Mesendoderm (in vitro differentiated cells): ENCODE results near the gene TMEM170A. TPM values are rescaled to one million over a fixed set of nuclear protein-coding genes. Genes with fewer than 3 reads are reported as not detected.

Source experiments
- DNase-seq: peaks from one replicate; pipeline ENCODE4 v3.0.0; 2013
- H2AK5ac ChIP-seq: 2 replicates; pipeline ENCODE4 v1.6.1; 2013; ENCODE audit warnings: low read length, inconsistent platforms
- H2BK120ac ChIP-seq: 2 replicates; pipeline ENCODE4 v1.6.1; 2013; ENCODE audit warnings: low read depth, mild to moderate bottlenecking, low read length, moderate library complexity, mixed read lengths
- H2BK15ac ChIP-seq: replicated peaks from 2 replicates; pipeline ENCODE4 v1.6.1; 2013; ENCODE audit warnings: low read depth, mild to moderate bottlenecking, moderate library complexity
- H2BK5ac ChIP-seq: 2 replicates; pipeline ENCODE4 v1.6.1; 2013; ENCODE audit warnings: low read length, inconsistent platforms
- H3K18ac ChIP-seq: 2 replicates; pipeline ENCODE4 v1.6.1; 2013; ENCODE audit warnings: mild to moderate bottlenecking, low read length, mixed read lengths
- H3K23ac ChIP-seq: one replicate; pipeline ENCODE4 v1.6.1; 2013; ENCODE audit warnings: low read length
- H3K27ac ChIP-seq: 2 replicates; pipeline ENCODE4 v1.5.1; 2013; ENCODE audit warnings: low read depth, mild to moderate bottlenecking, inconsistent platforms, low read length, moderate library complexity
- H3K27me3 ChIP-seq: 2 replicates; pipeline ENCODE4 v1.6.1; 2013; ENCODE audit warnings: low read length, control low read depth, mild to moderate bottlenecking, inconsistent platforms; ENCODE audit not compliant: insufficient read depth, poor library complexity
- H3K36me3 ChIP-seq: 2 replicates; pipeline ENCODE4 v1.6.1; 2013; ENCODE audit warnings: low read length, inconsistent platforms; ENCODE audit not compliant: control insufficient read depth, insufficient read depth
- H3K4ac ChIP-seq: one replicate; pipeline ENCODE4 v1.6.1; 2013; ENCODE audit warnings: low read depth, mild to moderate bottlenecking, low read length, moderate library complexity
- H3K4me1 ChIP-seq: 2 replicates; pipeline ENCODE4 v1.6.1; 2013; ENCODE audit warnings: low read depth, low read length, inconsistent platforms; ENCODE audit not compliant: control insufficient read depth
- H3K4me2 ChIP-seq: 2 replicates; pipeline ENCODE4 v1.6.1; 2013; ENCODE audit warnings: low read length
- H3K4me3 ChIP-seq: 2 replicates; pipeline ENCODE4 v1.5.1; 2013; ENCODE audit warnings: mild to moderate bottlenecking, low read length
- H3K56ac ChIP-seq: one replicate; pipeline ENCODE4 v1.6.1; 2013; ENCODE audit warnings: low read length
- H3K79me1 ChIP-seq: 2 replicates; pipeline ENCODE4 v1.6.1; 2013; ENCODE audit warnings: low read length, inconsistent platforms
- H3K79me2 ChIP-seq: 2 replicates; pipeline ENCODE4 v1.6.1; 2013; ENCODE audit warnings: mild to moderate bottlenecking, low read length; ENCODE audit not compliant: control insufficient read depth, insufficient read depth
- H3K9ac ChIP-seq: 2 replicates; pipeline ENCODE4 v1.6.1; 2013; ENCODE audit warnings: low read length, inconsistent platforms
- H4K5ac ChIP-seq: one replicate; pipeline ENCODE4 v1.6.1; 2013; ENCODE audit warnings: low read length
- H4K8ac ChIP-seq: one replicate; pipeline ENCODE4 v1.6.1; 2013; ENCODE audit warnings: low read depth, mild to moderate bottlenecking, control low read depth, low read length, moderate library complexity
- WGBS: extraction: QIAGEN DNeasy Blood & Tissue Kit; methylation state at CpG from one replicate; pipeline ENCODE4 v1.1.7; 2013; ENCODE audit warnings: low lambda C conversion rate, missing lambda C conversion rate; ENCODE audit not compliant: insufficient coverage; ENCODE audit errors: extremely low coverage; 5-methylcytosine and 5-hydroxymethylcytosine counted together
- polyA plus RNA-seq, 2 experiments: library from polyadenylated mRNA; stranded (reverse); fragments of 200-250 nt; gene quantifications; one replicate each; pipeline ENCODE4 v1.2.3, GENCODE V29; 2013

Gene TMEM170A, protein sequence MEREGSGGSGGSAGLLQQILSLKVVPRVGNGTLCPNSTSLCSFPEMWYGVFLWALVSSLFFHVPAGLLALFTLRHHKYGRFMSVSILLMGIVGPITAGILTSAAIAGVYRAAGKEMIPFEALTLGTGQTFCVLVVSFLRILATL
- polyA plus RNA-seq (2013, experiment 1 of 2): 25.7 TPM
- polyA plus RNA-seq (2013, experiment 2 of 2): 26.3 TPM

DNA sequence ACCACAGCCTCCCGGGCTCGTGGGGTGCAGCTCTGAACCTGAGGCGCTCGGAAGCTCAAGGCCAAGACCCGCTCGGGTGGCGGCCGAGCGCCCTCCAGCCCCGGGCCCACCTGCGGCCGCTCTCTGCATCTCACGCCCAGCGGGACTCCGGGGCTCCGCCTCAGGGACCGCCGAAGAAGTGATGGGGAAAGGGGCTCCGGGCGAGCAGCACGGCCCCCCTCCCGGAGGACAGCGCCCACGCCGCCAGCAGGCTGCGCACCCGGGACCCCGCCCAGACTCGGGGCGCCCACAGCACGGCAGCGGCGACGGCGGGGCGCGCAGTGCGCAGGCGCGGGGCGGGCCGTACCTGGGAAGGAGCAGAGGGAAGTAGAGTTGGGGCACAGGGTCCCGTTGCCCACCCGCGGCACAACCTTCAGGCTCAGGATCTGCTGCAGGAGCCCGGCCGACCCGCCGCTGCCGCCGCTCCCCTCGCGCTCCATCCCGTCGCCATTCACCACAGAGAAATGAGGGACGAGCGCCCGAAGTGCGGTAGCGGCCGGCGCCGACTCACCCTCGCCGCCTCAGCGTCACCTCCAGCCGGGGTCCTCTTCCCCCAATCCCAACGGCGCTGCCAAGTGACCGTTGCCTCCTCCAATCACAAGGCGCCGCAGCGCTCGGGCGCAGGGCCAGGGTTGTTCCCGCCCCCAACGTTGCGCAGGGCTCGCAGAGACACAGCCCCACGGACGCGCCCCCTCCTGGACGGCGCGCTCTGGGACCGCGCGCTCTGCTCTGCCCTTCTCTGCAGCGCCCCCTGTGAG, at the start of gene TMEM170A:
Gene TMEM170A, minus strand, starts transcription at position 568 of the 797 bp plus-strand sequence. Its CDS starts 89 bp downstream, at position 479.
- Histone ChIP-seq H3K4me2 (peak within 1 kb of the TSS; percentile 43), H3K4ac (peak within 1 kb of the TSS; percentile 83), H2AK5ac (no peak within 1 kb of the TSS), H3K4me1 (no peaks in the 10 kb centered on the region), H4K5ac (no peak within 1 kb of the TSS), H3K27ac (peak within 1 kb of the TSS; percentile 68), H3K9ac (peak within 1 kb of the TSS; percentile 97), H4K8ac (no peak within 1 kb of the TSS), H3K27me3 (no peaks in the 10 kb centered on the region), H3K23ac (peak within 1 kb of the TSS; percentile 94), H2BK15ac (no peak within 1 kb of the TSS), H3K4me3 (peak within 1 kb of the TSS; percentile 88), H3K79me1 (peaks cover 7% of the 10 kb centered on the region), H3K36me3 (no peaks in the 10 kb centered on the region), H3K56ac (peak within 1 kb of the TSS; percentile 98), H2BK5ac (peak within 1 kb of the TSS; percentile 95), H2BK120ac (no peak within 1 kb of the TSS), H3K18ac (peak within 1 kb of the TSS; percentile 57), H3K79me2 (peaks cover 37% of the 10 kb centered on the region)
- no CpG with 5 or more reads among the region's 89 CpGs for WGBS
- peak; percentile 99 for DNase-seq

DNA sequence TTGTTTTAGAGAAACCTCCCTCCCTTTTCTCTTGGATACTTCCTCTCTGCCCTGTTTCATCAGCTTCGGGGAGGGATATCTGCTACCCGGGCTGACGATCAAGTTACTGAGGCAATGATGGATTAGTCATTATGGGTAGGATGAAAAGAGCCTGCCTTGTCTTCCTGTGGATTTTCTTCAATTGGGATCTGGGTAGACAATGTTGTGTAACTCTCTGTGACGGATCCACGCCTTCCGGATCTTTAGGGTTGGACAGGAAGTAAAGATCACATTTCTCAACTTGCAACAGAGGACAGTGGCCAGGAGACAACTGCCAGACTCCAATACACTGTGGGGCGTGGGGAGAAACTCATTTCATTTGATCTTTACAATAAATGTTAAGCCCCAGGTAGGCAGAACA, 42.1 kb upstream of the TMEM170A start:
- no peaks in the 10 kb centered on the region for H3K36me3 ChIP-seq
- H3K79me1 ChIP-seq: no peaks in the 10 kb centered on the region
- no peak overlapping the region for H3K4me2 ChIP-seq
- H2BK120ac ChIP-seq: no peak overlapping the region
- peaks cover 3% of the 10 kb centered on the region for H3K4me1 ChIP-seq
- no peak overlapping the region for H3K27ac ChIP-seq
- H3K27me3 ChIP-seq: no peaks in the 10 kb centered on the region
- no peak overlapping the region for H2BK15ac ChIP-seq
- no CpG with 5 or more reads among the region's 7 CpGs for WGBS
- H3K18ac ChIP-seq: no peak overlapping the region
- no peak overlapping the region for H3K56ac ChIP-seq
- H3K9ac ChIP-seq: no peak overlapping the region
- H3K23ac ChIP-seq: no peak overlapping the region
- no peak overlapping the region for H2AK5ac ChIP-seq
- no peaks in the 10 kb centered on the region for H3K79me2 ChIP-seq
- no peak overlapping the region for H4K8ac ChIP-seq
- no peak overlapping the region for H3K4ac ChIP-seq
- H4K5ac ChIP-seq: no peak overlapping the region
- H3K4me3 ChIP-seq: no peak overlapping the region
- no peak overlapping the region for H2BK5ac ChIP-seq
- no peak for DNase-seq

DNA sequence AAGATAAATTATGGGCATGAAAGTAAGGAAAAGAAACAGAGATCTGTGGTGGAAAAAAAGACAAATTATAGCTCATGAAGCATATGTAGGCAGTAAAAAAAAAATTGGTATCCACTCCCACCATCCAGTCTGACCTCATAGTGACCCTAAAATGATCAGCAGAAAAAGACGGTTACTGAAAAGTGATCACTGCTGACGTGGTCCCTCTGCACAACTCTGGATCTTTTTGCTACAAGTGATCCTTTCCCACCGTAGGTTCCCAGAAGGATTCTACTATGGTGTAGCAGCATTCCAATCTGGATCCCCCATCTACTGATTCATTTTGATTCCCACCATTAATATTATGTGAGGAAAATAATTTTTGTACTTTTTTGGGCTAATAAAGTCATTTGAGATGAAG, 41.6 kb upstream of the TMEM170A start:
- peaks cover 3% of the 10 kb centered on the region for H3K4me1 ChIP-seq
- no peak overlapping the region for H3K23ac ChIP-seq
- H3K4me2 ChIP-seq: no peak overlapping the region
- H3K79me1 ChIP-seq: no peaks in the 10 kb centered on the region
- H2BK5ac ChIP-seq: no peak overlapping the region
- no CpG with 5 or more reads among the region's 3 CpGs for WGBS
- no peaks in the 10 kb centered on the region for H3K79me2 ChIP-seq
- no peak overlapping the region for H3K9ac ChIP-seq
- H3K4me3 ChIP-seq: no peak overlapping the region
- no peak overlapping the region for H4K5ac ChIP-seq
- H2BK120ac ChIP-seq: no peak overlapping the region
- no peak overlapping the region for H3K4ac ChIP-seq
- no peak overlapping the region for H2AK5ac ChIP-seq
- H3K56ac ChIP-seq: no peak overlapping the region
- no peak overlapping the region for H2BK15ac ChIP-seq
- H3K27me3 ChIP-seq: no peaks in the 10 kb centered on the region
- H4K8ac ChIP-seq: no peak overlapping the region
- DNase-seq: no peak
- no peaks in the 10 kb centered on the region for H3K36me3 ChIP-seq
- no peak overlapping the region for H3K18ac ChIP-seq
- no peak overlapping the region for H3K27ac ChIP-seq

DNA sequence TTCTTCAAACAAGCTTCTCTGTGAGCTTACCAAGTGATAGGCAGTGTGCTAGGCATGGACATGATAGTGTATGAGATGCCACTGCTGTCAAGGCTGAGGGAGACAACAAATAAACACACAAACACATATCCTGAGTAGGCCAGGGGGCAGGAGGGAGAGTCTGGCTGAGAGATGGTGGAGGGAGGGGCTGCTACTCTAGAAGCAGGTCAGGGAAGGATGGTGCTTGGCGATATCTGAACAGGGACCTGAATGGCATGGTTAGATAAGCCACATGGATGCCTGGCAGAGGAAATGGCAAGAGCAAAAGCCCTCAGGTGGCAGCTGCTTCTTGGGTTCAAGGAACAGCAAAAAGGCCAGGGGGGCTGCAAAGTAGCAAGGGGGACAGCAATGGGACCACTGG, 39.3 kb upstream of the TMEM170A start:
- no peak overlapping the region for H3K27ac ChIP-seq
- H3K79me1 ChIP-seq: no peaks in the 10 kb centered on the region
- no peak overlapping the region for H3K18ac ChIP-seq
- no peaks in the 10 kb centered on the region for H3K36me3 ChIP-seq
- no peak overlapping the region for H2BK5ac ChIP-seq
- no peaks in the 10 kb centered on the region for H3K4me1 ChIP-seq
- DNase-seq: no peak
- H3K23ac ChIP-seq: no peak overlapping the region
- H3K56ac ChIP-seq: no peak overlapping the region
- no CpG with 5 or more reads among the region's 1 CpG for WGBS
- no peak overlapping the region for H2AK5ac ChIP-seq
- H3K4ac ChIP-seq: no peak overlapping the region
- no peak overlapping the region for H4K5ac ChIP-seq
- no peak overlapping the region for H4K8ac ChIP-seq
- H3K4me2 ChIP-seq: no peak overlapping the region
- H3K27me3 ChIP-seq: no peaks in the 10 kb centered on the region
- H2BK120ac ChIP-seq: no peak overlapping the region
- H3K79me2 ChIP-seq: no peaks in the 10 kb centered on the region
- no peak overlapping the region for H2BK15ac ChIP-seq
- H3K9ac ChIP-seq: no peak overlapping the region
- no peak overlapping the region for H3K4me3 ChIP-seq

DNA sequence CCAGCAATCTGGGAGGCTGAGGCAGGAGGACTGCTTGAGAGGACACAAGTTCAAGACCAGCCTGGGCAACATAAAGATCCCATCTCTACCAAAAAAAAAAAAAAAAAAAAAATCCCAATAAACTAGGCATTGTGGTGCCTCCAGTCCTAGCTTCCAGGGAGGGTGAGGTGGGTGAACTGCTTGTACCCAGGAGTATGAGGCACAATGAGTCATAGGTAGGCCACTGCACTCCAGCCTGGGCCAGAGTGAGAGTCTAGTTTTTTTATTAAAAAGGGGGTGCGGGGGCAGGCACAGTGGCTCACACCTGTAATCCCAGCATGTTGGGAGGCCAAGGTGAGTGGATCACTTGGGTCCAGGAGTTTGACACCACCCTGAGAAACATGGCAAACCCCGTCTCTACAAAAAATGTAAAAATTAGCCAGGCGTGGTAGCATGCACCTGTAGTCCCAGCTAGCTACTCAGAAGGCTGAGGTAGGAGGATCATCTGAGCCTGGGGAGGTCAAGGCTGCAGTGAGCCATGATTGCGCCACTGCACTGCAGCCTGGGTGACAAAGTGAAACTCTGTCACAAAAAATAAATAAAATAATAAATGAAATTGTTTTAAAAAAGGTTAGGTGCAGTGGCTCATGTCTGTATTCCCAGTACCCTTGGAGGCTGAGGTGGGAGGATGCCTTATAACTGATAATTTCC, 38.6 kb upstream of the TMEM170A start:
- WGBS: no CpG with 5 or more reads among the region's 4 CpGs

More for the DNA sequence above, 38.6 kb upstream of the TMEM170A start:
- H3K56ac ChIP-seq: no peak overlapping the region
- no peak overlapping the region for H3K18ac ChIP-seq
- no peaks in the 10 kb centered on the region for H3K79me1 ChIP-seq
- no peak overlapping the region for H3K4me2 ChIP-seq
- H2BK5ac ChIP-seq: no peak overlapping the region
- no peak overlapping the region for H3K9ac ChIP-seq
- no peak for DNase-seq
- no peak overlapping the region for H2AK5ac ChIP-seq
- H3K23ac ChIP-seq: no peak overlapping the region
- no peaks in the 10 kb centered on the region for H3K4me1 ChIP-seq
- no peak overlapping the region for H2BK120ac ChIP-seq
- H2BK15ac ChIP-seq: no peak overlapping the region
- no peak overlapping the region for H4K8ac ChIP-seq
- no peak overlapping the region for H3K4me3 ChIP-seq
- H3K36me3 ChIP-seq: no peaks in the 10 kb centered on the region
- H3K27me3 ChIP-seq: no peaks in the 10 kb centered on the region
- H3K4ac ChIP-seq: no peak overlapping the region
- no peaks in the 10 kb centered on the region for H3K79me2 ChIP-seq
- H4K5ac ChIP-seq: no peak overlapping the region
- no peak overlapping the region for H3K27ac ChIP-seq
